NCI-H1048 (cell line): ENCODE results near the gene ZNF385A.
"Not testable (repeated sequence)": the region's sequence is repeated elsewhere in the genome, so short reads cannot be mapped to it uniquely, and the experiment has no call there.

ENCODE experiments used
- DNase-seq: peaks from one replicate; lab custom pipeline; 2025; lab: John Stamatoyannopoulos, UW

The ZNF385A gene

DNA sequence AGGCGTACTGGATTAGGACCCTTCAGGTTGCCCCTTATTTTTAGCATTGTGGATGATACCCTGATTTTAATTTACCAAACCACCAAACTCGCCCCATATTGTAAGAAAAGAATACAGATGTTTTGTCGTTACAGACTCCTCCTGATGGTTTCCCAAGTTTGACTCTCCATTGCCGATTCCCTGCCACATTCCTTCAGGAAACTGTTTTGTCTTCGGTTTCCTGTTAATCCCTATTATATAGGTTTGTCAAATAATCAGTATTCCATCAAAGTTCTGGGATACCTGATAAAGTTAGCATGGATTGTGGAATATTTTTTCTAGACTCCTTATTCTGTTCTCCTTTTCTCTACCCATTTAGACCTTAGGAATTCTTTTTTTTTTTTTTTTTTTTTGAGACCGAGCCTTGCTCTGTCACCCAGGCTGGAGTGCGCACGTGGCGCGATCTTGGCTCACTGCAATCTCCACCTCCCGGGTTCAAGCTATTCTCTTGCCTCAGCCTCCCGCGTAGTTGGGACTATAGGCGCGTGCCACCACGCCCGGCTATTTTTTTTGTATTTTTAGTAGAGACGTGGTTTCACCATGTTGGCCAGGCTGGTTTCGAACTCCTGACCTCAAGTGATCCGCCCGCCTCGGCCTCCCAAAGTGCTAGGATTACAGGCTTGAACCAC, 59.0 kb downstream of the ZNF385A start:
- not testable (repeated sequence) for DNase-seq

DNA sequence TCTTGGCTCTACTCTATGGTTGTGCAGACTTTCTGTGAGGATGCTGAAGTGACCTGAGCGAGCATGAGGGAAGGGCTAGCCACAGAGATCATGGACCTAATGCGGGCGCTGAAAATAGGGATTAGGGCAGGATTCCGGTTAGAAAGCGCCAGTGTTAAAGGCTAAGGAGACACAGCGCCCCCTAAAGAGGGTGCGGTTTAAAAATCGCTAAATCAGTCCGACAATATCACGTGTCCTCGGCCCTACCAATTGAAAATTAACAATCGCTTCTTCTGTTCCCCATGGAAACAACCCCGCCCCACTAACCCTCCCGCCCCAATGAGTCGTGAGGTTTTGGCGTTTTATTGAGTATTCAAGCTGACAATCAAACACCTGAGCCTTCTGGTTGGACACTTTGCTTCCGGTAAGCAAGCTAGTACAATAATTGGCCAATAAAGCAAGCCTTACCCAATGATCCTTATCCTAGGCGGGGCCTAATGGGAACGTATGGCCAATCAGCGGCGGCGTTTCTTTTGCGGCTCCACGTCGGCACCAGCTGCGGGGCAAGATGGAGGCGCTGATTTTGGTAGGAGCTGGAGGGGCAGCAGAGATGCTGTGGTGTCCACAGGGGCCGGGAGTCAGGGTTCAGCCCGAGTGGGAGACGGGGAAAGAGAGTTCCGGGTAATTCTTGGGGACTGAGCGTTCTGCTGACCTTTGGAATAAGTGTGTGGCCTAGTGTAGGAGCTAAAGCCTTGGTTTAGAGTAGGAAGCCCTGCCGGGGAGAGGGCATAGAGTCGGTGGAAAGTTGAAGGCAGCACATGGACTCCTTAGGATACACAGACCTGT, 59.7 kb downstream of the ZNF385A start, which contains the start of gene COPZ1:
Gene COPZ1 (plus strand): TSS at position 515 of the 825 bp plus-strand sequence. CDS start 33 bp downstream, at position 548.
- peak; percentile 97 for DNase-seq

DNA sequence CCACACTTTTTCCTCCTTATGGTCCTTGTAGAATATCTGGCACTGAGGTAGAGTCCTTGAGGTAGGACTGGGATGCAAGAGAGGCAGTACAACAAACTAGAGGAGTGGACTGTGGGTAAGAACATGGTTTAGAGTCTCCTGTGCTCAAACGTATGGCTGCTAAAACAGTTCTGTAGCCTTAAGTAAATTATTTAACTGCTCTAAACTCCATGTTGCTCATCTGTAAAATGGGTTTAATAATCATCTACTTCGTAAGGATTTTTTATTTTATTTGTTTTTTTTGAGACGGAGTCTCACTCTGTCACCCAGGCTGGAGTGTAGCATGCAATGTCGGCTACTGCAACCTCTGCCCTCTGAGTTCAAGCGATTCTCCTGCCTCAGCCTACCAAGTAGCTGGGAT, 63.2 kb downstream of the ZNF385A start:
- no peak for DNase-seq
